NCI-H345 (cell line): ENCODE measurements around the gene ATG9A.

Experiments
- DNase-seq: peaks from one replicate; lab custom pipeline; 2025; lab: John Stamatoyannopoulos, UW

Gene ATG9A

GRCh38 chr2:219175928-219176817, 53.3 kb downstream of the ATG9A start:
- DNase-seq: peak; percentile 59

GRCh38 chr2:219175486-219175885, 54.0 kb downstream of the ATG9A start:
- no peak for DNase-seq

- no peak for DNase-seq
Measured at GRCh38 chr2:219174801-219175200, 54.6 kb downstream of the ATG9A start.

GRCh38 chr2:219174146-219174545, 55.3 kb downstream of the ATG9A start:
- DNase-seq: no peak

- no peak for DNase-seq
Measured at GRCh38 chr2:219173176-219173575, 56.3 kb downstream of the ATG9A start.

GRCh38 chr2:219172231-219173154, 56.9 kb downstream of the ATG9A start:
- no peak for DNase-seq

- peak; percentile 34 for DNase-seq
Measured at GRCh38 chr2:219171231-219171651, 58.2 kb downstream of the ATG9A start.

GRCh38 chr2:219169930-219170654, 59.3 kb downstream of the ATG9A start, which contains the start of gene SLC23A3:
SLC23A3 (minus strand) TSS chr2:219170029; CDS start chr2:219169984, 45 bp downstream.
- no peak for DNase-seq
